Measurements from ENCODE around the gene TMEM31. TPM values are rescaled to one million over a fixed set of nuclear protein-coding genes. Genes with fewer than 3 reads are reported as not detected.

TMEM31 gene
- under 1 TPM in 4 of 8 experiments, not detected in 4; 0.33 to 0.58 (median 0.44) TPM for total RNA-seq

- Histone ChIP-seq H3K4me1 (replicated peaks in 1 of 2) (peaks cover 2 to 3% of the 10 kb centered on the region in 2 donors), H3K4me3 (no peak within 1 kb of the TSS), H3K27ac (no peak within 1 kb of the TSS)
- ATAC-seq (replicated peaks in 6 of 8), result no peak
- WGBS, 10 experiments, result 65 to 100% (median 100%) methylated on average over 2 to 5 of the region's 5 CpGs; no CpG with 5 or more reads in 5 of the 10 experiments
- in situ Hi-C loops (cut with MboI; ENCODE audit: low pct_unique_long_range_greater_than_20kb in 2 of 9, low sequenced_read_pairs in 9 of 9, unreplicated experiment in 9 of 9), result loop anchor here in 2 of 9 experiments (10.0 kb wide), 1 partner anchor 64 kb away; the partner anchor contains the start of gene PLP1 (in 2 of the 2)
Measured at GRCh38 chrX:103710609-103711008, at the start of gene TMEM31. TMEM31 (plus strand) TSS chrX:103710909; CDS start chrX:103712259, 1,350 bp downstream.

- in situ Hi-C loops (cut with MboI; ENCODE audit: low pct_unique_long_range_greater_than_20kb in 2 of 9, low sequenced_read_pairs in 9 of 9, unreplicated experiment in 9 of 9), result no loop called here
- 0 to 100% (median 29%) methylated on average over 1 to 7 of the region's 23 CpGs; no CpG with 5 or more reads in 6 of the 10 experiments for WGBS, 10 experiments
- no peak overlapping the region for H3K27ac ChIP-seq
- H3K4me1 ChIP-seq (replicated peaks in 1 of 2), result no peaks in the 10 kb centered on the region
- ATAC-seq (replicated peaks in 6 of 8), result peak in 2 of 8 experiments; percentile 45
- no peak overlapping the region for H3K4me3 ChIP-seq
Measured at GRCh38 chrX:103663981-103664762, 46.5 kb upstream of the TMEM31 start.

GRCh38 chrX:103666202-103667107 is 44.3 kb upstream of the TMEM31 start:
- ATAC-seq (replicated peaks in 6 of 8), result no peak
- WGBS, 10 experiments, result 31 to 92% (median 67%) methylated on average over 2 of the region's 3 CpGs; no CpG with 5 or more reads in 7 of the 10 experiments
- in situ Hi-C loops (cut with MboI; ENCODE audit: low pct_unique_long_range_greater_than_20kb in 2 of 9, low sequenced_read_pairs in 9 of 9, unreplicated experiment in 9 of 9), result no loop called here
- no peak overlapping the region for H3K27ac ChIP-seq
- H3K4me1 ChIP-seq (replicated peaks in 1 of 2), result no peaks in the 10 kb centered on the region
- H3K4me3 ChIP-seq, result no peak overlapping the region

DNA sequence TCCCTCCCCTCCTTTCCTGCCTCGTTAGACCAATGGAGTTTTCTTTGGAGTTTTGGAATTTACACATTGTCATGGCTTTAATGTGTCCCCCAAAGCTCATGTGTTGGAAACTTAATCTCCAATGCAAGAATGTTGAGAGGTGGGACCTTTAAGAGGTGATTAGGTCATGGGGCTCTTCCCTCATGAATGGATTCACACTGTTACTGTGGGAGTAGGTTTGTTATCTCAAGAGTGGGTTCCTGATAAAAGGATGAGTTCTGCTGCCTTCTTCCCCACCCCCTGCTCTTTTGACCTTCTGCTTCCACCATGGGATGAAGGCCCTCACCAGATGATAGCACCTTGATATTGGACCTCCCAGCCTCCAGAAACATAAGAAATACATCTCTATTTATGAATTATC is 41.0 kb upstream of the TMEM31 start:
- WGBS, 10 experiments, result 22 to 100% (median 50%) methylated on average over 1 of the region's 1 CpG; no CpG with 5 or more reads in 4 of the 10 experiments
- H3K27ac ChIP-seq, result no peak overlapping the region
- no peaks in the 10 kb centered on the region for H3K4me1 ChIP-seq (replicated peaks in 1 of 2)
- in situ Hi-C loops (cut with MboI; ENCODE audit: low pct_unique_long_range_greater_than_20kb in 2 of 9, low sequenced_read_pairs in 9 of 9, unreplicated experiment in 9 of 9), result no loop called here
- no peak overlapping the region for H3K4me3 ChIP-seq
- no peak for ATAC-seq (replicated peaks in 6 of 8)

- Histone ChIP-seq H3K27ac (no peak overlapping the region), H3K4me1 (replicated peaks in 1 of 2) (no peaks in the 10 kb centered on the region), H3K4me3 (no peak overlapping the region)
- in situ Hi-C loops (cut with MboI; ENCODE audit: low pct_unique_long_range_greater_than_20kb in 2 of 9, low sequenced_read_pairs in 9 of 9, unreplicated experiment in 9 of 9), result no loop called here
- peak in 7 of 8 experiments; percentile 18 to 78 (median 62) for ATAC-seq (replicated peaks in 6 of 8)
- 47 to 83% (median 64%) methylated on average over 1 to 3 of the region's 8 CpGs; no CpG with 5 or more reads in 6 of the 10 experiments for WGBS, 10 experiments
Measured at GRCh38 chrX:103674531-103675454, 35.9 kb upstream of the TMEM31 start.

DNA sequence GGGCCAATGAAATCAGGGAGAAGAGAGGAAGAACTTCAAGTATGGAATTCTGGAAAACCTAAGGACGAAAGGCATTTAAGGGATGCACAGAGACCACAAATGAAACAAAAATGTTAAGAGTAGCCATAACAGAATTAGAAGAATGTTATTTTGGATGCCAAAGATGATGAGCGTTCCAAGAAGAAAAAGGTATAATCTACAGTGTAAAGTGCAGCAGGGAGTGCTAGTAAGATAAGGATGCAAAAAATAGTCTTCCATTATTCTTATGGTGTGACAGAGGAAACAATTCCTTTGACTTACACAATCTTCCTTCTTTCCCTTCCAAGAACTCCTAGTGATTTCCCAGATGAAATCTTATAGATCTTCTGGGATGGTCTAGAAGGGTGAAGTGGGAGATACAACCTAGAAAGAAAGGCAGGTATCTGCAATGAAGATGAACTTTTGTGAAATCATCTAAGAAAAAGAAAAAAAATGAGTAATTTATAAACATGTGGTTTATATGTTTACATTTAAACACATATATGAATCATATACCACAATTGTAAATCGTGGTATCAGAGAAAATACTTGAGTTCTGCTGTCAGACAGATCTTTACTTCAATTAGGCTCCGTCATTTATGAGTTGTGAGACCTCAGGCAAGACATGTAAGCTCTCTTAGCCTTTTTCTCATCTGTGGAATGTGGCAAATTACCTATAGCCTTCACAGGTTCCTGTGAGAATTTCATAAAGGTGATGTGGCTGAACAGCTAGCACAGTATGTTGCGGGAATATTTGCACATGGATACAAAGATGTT is 32.3 kb upstream of the TMEM31 start:
- Histone ChIP-seq H3K27ac (no peak overlapping the region), H3K4me1 (replicated peaks in 1 of 2) (peaks cover 0 to 2% of the 10 kb centered on the region in 2 donors), H3K4me3 (no peak overlapping the region)
- 50 to 100% (median 80%) methylated on average over 1 to 5 of the region's 5 CpGs; no CpG with 5 or more reads in 3 of the 10 experiments for WGBS, 10 experiments
- in situ Hi-C loops (cut with MboI; ENCODE audit: low pct_unique_long_range_greater_than_20kb in 2 of 9, low sequenced_read_pairs in 9 of 9, unreplicated experiment in 9 of 9), result no loop called here
- ATAC-seq (replicated peaks in 6 of 8), result no peak

DNA sequence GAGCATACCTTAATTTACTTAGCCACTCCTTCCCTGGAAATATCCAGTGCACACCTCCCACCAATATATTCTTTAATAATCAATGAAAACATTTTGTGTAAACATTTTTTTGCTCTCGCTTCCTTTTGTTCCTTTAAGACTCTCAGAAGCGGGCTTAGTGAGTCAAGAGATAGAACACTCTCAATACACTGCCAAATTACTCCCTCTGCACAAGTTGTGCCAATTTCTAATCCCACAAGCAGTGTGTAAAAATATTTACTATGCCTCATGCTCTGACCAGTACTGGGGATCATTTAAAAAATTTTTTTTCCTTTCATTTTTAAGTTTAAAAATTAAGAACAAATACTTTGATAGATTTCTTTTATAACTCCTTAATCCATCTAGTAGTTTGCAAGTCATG is 29.3 kb upstream of the TMEM31 start:
- 0 to 100% (median 50%) methylated on average over 1 to 2 of the region's 2 CpGs; no CpG with 5 or more reads in 3 of the 10 experiments for WGBS, 10 experiments
- in situ Hi-C loops (cut with MboI; ENCODE audit: low pct_unique_long_range_greater_than_20kb in 2 of 9, low sequenced_read_pairs in 9 of 9, unreplicated experiment in 9 of 9), result no loop called here
- no peak overlapping the region for H3K27ac ChIP-seq
- no peak overlapping the region for H3K4me3 ChIP-seq
- no peak for ATAC-seq (replicated peaks in 6 of 8)
- peaks cover 0 to 11% of the 10 kb centered on the region in 2 donors for H3K4me1 ChIP-seq (replicated peaks in 1 of 2)

DNA sequence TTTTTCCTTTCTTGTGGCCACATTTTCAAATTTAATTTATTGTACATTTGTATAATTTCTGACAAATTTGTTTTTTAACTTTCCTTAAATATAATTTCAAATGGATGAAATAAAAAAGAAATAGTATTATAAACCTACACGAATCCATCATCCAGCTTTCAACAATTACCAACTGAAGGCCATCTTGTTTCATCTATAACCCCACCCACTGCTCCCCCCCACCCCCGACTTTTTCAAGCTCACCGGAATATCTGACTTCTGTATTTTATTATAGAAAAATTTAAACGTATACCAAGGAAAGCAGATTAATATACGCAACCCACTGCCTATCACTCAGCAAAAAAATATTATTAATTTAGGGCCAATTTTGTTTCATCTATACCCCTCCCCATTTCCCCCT is 25.3 kb upstream of the TMEM31 start:
- in situ Hi-C loops (cut with MboI; ENCODE audit: low pct_unique_long_range_greater_than_20kb in 2 of 9, low sequenced_read_pairs in 9 of 9, unreplicated experiment in 9 of 9), result no loop called here
- Histone ChIP-seq H3K27ac (peak overlapping the region; percentile 93 to 100), H3K4me1 (replicated peaks in 1 of 2) (peaks cover 0 to 14% of the 10 kb centered on the region in 2 donors), H3K4me3 (peak overlapping the region; percentile 56 to 82 (median 60))
- WGBS, 10 experiments, result 0 to 27% (median 0%) methylated on average over 1 to 3 of the region's 5 CpGs; no CpG with 5 or more reads in 4 of the 10 experiments
- ATAC-seq (replicated peaks in 6 of 8), result no peak

- ATAC-seq (replicated peaks in 6 of 8), result peak; percentile 84 to 91 (median 87)
- peaks cover 0 to 14% of the 10 kb centered on the region in 2 donors for H3K4me1 ChIP-seq (replicated peaks in 1 of 2)
- in situ Hi-C loops (cut with MboI; ENCODE audit: low pct_unique_long_range_greater_than_20kb in 2 of 9, low sequenced_read_pairs in 9 of 9, unreplicated experiment in 9 of 9), result no loop called here
- H3K4me3 ChIP-seq, result peak within 1 kb of the TSS; percentile 56 to 82 (median 64)
- 0 to 41% (median 2%) methylated on average over 1 to 19 of the region's 37 CpGs; no CpG with 5 or more reads in 1 of the 10 experiments for WGBS, 10 experiments
- H3K27ac ChIP-seq, result peak within 1 kb of the TSS; percentile 99 to 100
Measured at GRCh38 chrX:103686199-103687072, 24.3 kb upstream of the TMEM31 start, which contains the start of gene MORF4L2. MORF4L2 (minus strand) TSS chrX:103686699; CDS start chrX:103677027, 9,672 bp downstream.

DNA sequence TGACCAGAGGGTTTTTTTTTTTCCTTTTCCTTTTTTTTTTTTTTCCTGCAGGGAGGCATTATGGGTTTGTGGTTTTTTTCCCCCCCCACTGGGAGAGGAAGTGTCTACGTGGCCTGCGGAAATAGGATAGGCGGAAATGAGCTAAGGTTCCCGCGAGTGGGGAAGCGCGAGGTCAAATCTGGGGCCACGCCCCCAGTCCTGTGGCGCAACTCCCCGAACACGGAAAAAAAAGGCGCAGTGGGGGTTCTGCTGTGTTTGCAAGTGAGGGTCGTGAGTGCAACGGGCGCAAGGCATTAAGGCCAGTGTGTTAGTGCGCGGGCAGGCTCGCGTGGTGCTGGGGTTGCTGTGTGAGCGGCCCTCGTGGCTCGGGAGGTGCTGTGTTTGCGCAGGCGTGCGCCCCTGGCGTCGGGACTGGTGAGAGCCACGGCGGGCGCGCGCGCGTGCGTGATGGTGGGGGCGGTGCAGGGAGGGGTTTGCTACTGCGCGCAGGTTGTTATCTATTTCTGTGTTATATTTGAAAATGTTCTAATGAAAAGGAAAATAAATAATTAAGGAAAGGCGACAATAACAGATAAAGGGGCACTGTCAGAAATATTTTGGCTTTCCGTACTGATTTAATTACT is 23.5 kb upstream of the TMEM31 start:
- in situ Hi-C loops (cut with MboI; ENCODE audit: low pct_unique_long_range_greater_than_20kb in 2 of 9, low sequenced_read_pairs in 9 of 9, unreplicated experiment in 9 of 9), result no loop called here
- Histone ChIP-seq H3K27ac (peak overlapping the region; percentile 99 to 100), H3K4me1 (replicated peaks in 1 of 2) (peaks cover 0 to 12% of the 10 kb centered on the region in 2 donors), H3K4me3 (peak overlapping the region; percentile 55 to 82 (median 64))
- ATAC-seq (replicated peaks in 6 of 8), result peak; percentile 53 to 70 (median 65)
- WGBS, 10 experiments, result 0 to 53% (median 0%) methylated on average over 1 to 24 of the region's 40 CpGs; no CpG with 5 or more reads in 6 of the 10 experiments
